GM19328 (cell line): Measurements from ENCODE around the gene RPL13A.
A peak's percentile ranks its signal among the peaks of the same experiment; 100 is the strongest.
"Not testable (repeated sequence)": the region's sequence is repeated elsewhere in the genome, so short reads cannot be mapped to it uniquely, and the experiment has no call there.

Experiments
- ATAC-seq: cut with Tn5 transposase; IDR thresholded peaks from one replicate; pipeline ENCODE4 v1.9.1; 2021; ENCODE audit warnings: mild to moderate bottlenecking, moderate library complexity; ENCODE audit not compliant: unreplicated experiment

The RPL13A gene

GRCh38 chr19:49455773-49456172 is 31.6 kb upstream of the RPL13A start:
- ATAC-seq = no peak

DNA sequence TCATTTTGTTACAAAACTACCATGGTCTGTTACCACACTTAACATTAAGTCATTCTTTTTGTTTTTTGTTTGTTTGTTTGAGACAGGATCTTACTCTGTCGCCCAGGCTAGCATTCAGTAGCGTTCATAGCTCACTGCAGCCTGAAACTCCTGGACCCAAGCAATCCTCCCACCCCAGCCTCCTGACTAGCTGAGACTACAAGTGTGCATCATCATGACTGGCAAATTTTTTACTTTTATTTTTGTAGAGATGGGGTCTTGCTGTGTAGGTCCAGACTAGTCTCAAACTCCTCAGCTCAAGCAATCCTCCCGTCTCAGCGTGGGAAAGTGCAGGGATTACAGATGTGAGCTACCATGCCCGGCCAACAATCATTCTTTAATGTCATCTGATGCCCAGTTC is 31.1 kb upstream of the RPL13A start:
- ATAC-seq = no peak

DNA sequence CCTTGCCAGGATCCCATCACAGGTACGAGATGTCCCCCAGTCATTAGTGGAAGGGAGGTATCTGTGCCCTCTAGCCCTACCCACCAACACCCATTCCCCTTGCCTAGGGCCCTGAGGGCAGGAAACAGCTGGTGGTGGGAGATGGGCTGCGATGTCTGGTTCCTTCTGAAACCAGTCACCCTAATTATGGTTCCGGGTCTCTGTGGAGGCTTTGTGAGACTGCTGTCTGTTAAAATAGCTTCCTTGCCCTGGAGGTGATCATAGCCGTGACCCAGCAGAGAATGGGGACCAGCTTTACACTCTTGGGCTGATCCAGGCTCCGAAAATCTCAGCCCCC is 28.9 kb upstream of the RPL13A start:
- no peak for ATAC-seq

DNA sequence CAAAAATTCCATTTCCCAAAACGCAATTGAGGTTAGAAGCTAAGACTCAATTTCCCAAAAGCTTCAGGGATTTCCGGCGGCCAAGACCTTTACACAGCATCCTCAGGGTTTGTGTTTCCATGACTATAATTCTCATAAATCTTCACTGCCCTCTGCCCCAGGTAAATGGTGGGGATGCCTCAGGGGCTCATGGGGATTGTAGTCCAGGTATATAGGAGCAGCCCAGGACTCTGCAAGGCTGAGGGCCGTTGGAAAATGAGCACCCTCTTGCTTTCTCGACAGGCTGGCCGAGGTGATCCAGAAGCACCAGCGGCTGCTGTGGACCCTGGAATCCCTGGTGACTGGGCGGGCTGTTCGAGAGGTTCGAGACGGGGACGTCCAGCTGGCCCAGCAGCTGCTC is 28.0 kb upstream of the RPL13A start:
- ATAC-seq = no peak

GRCh38 chr19:49461130-49461529 is 26.3 kb upstream of the RPL13A start:
- ATAC-seq = not testable (repeated sequence)

- no peak for ATAC-seq
Observed at GRCh38 chr19:49461656-49462055, 25.8 kb upstream of the RPL13A start.

DNA sequence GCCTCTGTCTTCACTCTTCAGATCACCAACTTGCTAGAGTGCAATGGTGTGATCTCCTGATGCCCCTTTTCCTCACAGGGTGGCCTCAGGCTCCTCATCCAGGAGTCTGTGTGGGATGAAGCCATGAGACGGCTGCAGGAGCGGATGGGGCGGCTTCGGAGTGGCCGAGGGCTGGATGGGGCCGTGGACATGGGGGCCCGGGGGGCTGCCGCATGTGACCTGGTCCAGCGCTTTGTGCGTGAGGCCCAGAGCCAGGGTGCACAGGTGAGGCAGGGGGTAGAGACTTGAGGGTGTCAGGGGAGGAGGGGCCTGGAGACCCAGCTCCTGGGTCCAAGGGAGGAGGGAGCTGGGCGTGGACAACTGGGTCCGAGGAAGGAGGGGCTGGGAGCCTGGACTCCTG is 24.9 kb upstream of the RPL13A start:
- ATAC-seq = no peak

- ATAC-seq = no peak
Observed at GRCh38 chr19:49463960-49464740, 23.3 kb upstream of the RPL13A start.

- ATAC-seq = no peak
Observed at GRCh38 chr19:49465371-49465770, 22.0 kb upstream of the RPL13A start.

GRCh38 chr19:49468199-49468598 is 19.2 kb upstream of the RPL13A start:
- ATAC-seq = no peak

GRCh38 chr19:49468746-49469447 is 18.5 kb upstream of the RPL13A start:
- ATAC-seq = peak; percentile 60

GRCh38 chr19:49469828-49470614 is 17.4 kb upstream of the RPL13A start:
- ATAC-seq = no peak

DNA sequence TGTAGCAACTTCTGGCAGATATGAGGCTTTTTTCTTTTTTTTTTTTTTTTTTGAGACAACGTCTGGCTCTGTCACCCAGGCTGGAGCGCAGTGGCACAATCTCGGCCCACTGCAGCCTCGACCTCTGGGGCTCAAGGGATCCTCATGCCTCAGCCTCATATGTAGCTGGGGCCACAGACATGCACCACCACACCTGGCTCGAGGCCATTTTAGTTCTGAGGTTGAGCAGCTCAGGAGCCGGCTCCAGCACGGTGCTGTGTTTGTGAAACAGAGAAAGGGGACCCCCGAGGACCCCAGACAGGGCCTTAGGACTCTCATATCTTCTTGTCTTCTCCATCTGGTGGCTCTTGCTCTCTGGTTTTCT is 16.8 kb upstream of the RPL13A start:
- no peak for ATAC-seq

- no peak for ATAC-seq
Observed at GRCh38 chr19:49472936-49473335, 14.5 kb upstream of the RPL13A start.

DNA sequence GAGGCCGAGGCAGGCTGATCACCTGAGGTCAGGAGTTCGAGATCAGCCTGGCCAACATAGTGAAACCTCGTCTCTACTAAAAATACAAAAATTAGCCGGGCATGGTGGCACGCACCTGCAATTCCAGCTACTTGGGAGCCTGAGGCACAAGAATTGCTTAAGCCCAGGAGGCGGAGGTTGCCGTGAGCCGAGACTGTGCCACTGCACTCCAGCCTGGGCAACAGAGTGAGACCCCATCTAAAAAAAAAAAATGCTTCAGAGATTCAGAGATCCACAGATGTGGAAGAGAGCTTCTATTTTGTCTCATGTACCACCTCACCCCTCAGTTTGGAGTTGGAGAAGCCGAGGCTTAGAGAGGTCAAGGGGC is 13.9 kb upstream of the RPL13A start:
- not testable (repeated sequence) for ATAC-seq

DNA sequence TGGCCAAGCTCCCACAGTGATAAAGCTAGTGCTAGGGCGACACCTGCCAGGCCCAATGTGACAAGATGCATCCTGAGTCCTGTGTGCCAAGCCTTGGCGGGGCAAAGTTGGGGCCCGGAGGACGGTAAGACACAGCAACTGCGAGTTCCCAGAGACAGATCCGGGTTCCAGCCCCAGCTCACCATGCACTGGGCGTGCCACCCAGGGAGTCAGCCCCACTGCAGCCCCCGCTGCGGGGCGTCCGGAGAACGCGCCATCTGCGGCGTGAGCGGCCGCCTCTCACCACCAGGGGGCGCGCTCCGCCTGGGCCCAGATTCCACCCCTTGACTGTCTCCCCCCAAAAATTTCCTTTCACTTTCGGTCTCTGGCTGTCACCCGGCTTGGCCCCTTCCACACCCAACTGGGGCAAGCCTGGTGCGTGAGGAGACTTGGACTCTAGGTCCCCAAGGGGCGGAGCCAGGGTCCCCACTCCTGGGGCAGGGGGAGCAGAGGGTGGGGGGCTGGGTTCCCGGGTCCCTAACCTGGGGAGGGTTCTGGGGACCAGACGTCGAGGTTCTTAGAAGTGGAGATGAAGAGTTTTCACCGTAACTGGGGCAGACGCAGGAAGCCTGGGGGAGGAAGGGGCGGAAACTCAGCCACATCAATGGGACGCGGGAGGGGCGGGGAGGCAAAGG is 13.4 kb upstream of the RPL13A start, which contains the start of gene FLT3LG:
FLT3LG (plus strand) TSS at position 348 of the 674 bp plus-strand sequence. CDS start 425 bp downstream, outside the sequence.
- peak; percentile 52 for ATAC-seq

DNA sequence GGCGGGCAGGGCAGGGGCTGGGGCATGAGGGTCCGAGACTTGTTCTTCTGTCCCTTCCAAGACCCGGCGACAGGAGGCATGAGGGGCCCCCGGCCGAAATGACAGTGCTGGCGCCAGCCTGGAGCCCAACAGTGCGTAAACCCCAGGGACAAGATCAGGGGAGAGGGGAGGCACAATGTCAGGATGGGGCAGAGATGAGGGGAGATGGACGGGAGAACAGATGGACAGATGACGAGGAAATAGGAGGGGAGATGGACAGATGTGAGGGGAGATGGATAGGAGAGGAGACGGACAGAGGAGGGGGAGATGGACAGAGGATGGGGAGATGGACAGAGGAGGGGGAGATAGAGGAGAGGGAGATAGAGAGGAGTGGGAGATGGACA is 12.9 kb upstream of the RPL13A start:
- ATAC-seq = no peak

DNA sequence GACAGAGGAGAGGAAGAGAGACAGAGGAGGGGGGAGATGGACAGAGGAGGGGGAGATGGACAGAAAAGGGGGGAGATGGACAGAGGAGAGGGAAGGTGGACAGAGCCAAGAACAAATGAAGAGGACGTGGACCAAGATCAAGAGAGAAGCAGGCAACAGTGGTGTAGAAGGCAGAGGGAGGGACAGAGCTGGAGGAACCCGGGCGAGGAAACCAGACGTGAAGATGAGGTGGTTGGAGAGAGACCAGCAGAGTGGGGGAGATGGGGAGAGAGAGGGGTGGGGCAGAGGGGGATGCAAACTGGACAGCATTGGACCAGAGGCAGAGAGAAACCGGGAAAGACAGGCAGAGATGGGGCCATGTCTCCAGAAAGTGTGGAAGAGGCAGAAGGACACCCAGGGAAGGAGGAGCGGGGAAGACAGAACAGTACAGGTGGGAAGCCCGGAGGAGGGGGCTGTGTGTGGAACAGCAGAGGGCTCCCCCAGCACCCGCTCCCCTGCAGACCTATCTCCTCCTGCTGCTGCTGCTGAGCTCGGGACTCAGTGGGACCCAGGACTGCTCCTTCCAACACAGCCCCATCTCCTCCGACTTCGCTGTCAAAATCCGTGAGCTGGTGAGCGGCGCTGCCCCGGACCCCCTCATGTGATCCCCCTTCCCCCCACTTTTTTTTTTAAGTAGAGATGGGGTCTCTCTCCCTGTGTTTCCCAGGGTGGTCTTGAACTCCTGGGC is 12.1 kb upstream of the RPL13A start:
- ATAC-seq = no peak

DNA sequence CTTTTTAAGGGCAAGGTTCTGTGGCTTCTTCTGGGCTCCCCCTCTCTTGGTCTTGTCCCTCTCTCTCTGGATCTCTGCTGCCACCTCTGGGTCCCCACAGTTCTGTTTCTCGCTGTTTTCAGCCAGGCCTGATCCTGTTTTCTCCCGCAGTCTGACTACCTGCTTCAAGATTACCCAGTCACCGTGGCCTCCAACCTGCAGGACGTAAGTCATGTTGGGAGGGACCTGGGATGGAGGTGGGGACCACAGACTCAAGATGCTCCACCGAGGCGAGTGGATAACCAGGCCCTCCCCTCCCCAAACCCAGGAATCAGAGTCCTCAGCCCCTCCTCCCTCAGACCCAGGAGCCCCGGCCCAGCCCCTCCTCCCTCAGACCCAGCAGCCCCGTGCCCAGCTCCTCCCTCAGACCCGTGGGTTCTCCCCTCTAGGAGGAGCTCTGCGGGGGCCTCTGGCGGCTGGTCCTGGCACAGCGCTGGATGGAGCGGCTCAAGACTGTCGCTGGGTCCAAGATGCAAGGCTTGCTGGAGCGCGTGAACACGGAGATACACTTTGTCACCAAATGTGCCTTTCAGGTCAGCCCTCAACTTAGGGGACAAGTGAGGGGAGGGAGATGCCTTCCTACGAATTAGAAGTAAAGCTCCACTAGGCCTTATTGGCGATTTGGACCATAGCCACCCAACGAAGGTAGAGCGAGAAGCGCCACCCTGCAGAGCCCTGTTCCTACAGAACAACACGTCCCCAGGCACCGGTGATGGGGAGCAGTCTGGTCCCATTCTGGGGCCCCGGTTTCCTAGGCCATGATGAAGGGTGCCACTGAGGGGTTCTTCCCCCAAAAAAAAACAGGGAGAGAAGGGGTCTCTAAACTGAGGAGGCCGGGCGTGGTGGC is 11.2 kb upstream of the RPL13A start:
- no peak for ATAC-seq
